Tibial nerve (tissue), 4 donors: ENCODE results near the gene MBD5. TPM values are rescaled to one million over a fixed set of nuclear protein-coding genes. Genes with fewer than 3 reads are reported as not detected.

ENCODE experiments used
- DNase-seq, 2 donors: peaks; one replicate each; pipeline ENCODE4 v3.0.0-alpha.2; 2019; ENCODE audit warnings: low spot score in 2 of 2
- H3K27ac ChIP-seq, 4 donors: fragments of 200-600 bp; sonication (generic) in 3 of 4; one replicate each; pipeline ENCODE4 v1.5.1; 2017 to 2019; ENCODE audit warnings: mild to moderate bottlenecking in 1 of 4
- H3K27me3 ChIP-seq, 2 donors: fragments of 200-600 bp; sonication (generic) in 1 of 2; one replicate each; pipeline versions ENCODE4 v1.5.1 to v1.6.0; 2017 to 2019
- H3K36me3 ChIP-seq, 3 donors: fragments of 200-600 bp; sonication (generic); one replicate each; pipeline ENCODE4 v1.5.1; 2018 to 2019
- H3K4me1 ChIP-seq, 4 donors: fragments of 200-600 bp; sonication (generic) in 3 of 4; one replicate each; pipeline ENCODE4 v1.5.1; 2017 to 2019
- H3K4me3 ChIP-seq, 4 donors: fragments of 200-600 bp; sonication (generic) in 3 of 4; one replicate each; pipeline ENCODE4 v1.5.1; 2017 to 2019; ENCODE audit warnings: mild to moderate bottlenecking in 1 of 4, moderate library complexity in 1 of 4
- H3K9me3 ChIP-seq, 4 donors: fragments of 200-600 bp; sonication (generic) in 3 of 4; one replicate each; pipeline ENCODE4 v1.5.1; 2017 to 2019
- CTCF ChIP-seq, 5 experiments: fragments of 200-600 bp in 3 of 5; fragments of 450-650 bp in 2 of 5; sonication (generic) in 3 of 5; IDR thresholded peaks; one replicate each; pipeline ENCODE4 v1.5.1; 2016 to 2019; ENCODE audit warnings: antibody characterized with exemption in 5 of 5, mild to moderate bottlenecking in 3 of 5, moderate library complexity in 2 of 5
- EP300 ChIP-seq, 2 donors: sonication (generic); formaldehyde crosslinking; IDR thresholded peaks; one replicate each; pipeline ENCODE4 v1.6.1; 2017; ENCODE audit warnings: antibody characterized with exemption in 2 of 2, mild to moderate bottlenecking in 1 of 2
- POLR2A ChIP-seq, 2 donors: fragments of 450-650 bp; IDR thresholded peaks; one replicate each; pipeline ENCODE4 v1.6.1; 2017; ENCODE audit warnings: antibody characterized with exemption in 2 of 2, mild to moderate bottlenecking in 2 of 2, moderate library complexity in 2 of 2
- WGBS, 2 donors: methylation state at CpG; one replicate each; pipeline ENCODE4 v1.1.5; 2018; 5-methylcytosine and 5-hydroxymethylcytosine counted together
- total RNA-seq, 4 donors: library from RNA; depleted of rRNA; stranded (reverse); fragments of >200 nt; gene quantifications; one replicate each; pipeline ENCODE4 v1.1.0, GENCODE V29; 2016

Gene MBD5
- total RNA-seq, 4 donors from 2014 or later = 28.5 to 46.5 (median 40.9) TPM

GRCh38 chr2:148451046-148451445 lies 430.2 kb downstream of the MBD5 start:
- no peak for TF ChIP-seq CTCF (IDR thresholded peaks at IDR 0.05)
- TF ChIP-seq POLR2A (IDR thresholded peaks at IDR 0.05) = no peak
- no peak for TF ChIP-seq EP300 (IDR thresholded peaks at IDR 0.05)
- no peaks in the 10 kb centered on the region for H3K36me3 ChIP-seq
- no peak overlapping the region for H3K27ac ChIP-seq
- no peaks in the 10 kb centered on the region for H3K9me3 ChIP-seq
- DNase-seq = no peak
- no peak overlapping the region for H3K4me3 ChIP-seq
- no peaks in the 10 kb centered on the region for H3K4me1 ChIP-seq
- WGBS, 2 donors = 88 to 90% methylated on average over 2 of the region's 2 CpGs
- H3K27me3 ChIP-seq = no peaks in the 10 kb centered on the region

- WGBS, 2 donors = 64 to 73% methylated on average over 4 of the region's 4 CpGs
- DNase-seq = no peak
- no peak overlapping the region for H3K4me3 ChIP-seq
- TF ChIP-seq CTCF (IDR thresholded peaks at IDR 0.05) (no peak), EP300 (IDR thresholded peaks at IDR 0.05) (no peak), POLR2A (IDR thresholded peaks at IDR 0.05) (no peak)
- H3K9me3 ChIP-seq = no peaks in the 10 kb centered on the region
- peaks cover 0 to 4% (median 0%) of the 10 kb centered on the region in 4 donors for H3K4me1 ChIP-seq
- H3K36me3 ChIP-seq = no peaks in the 10 kb centered on the region
- no peaks in the 10 kb centered on the region for H3K27me3 ChIP-seq
- H3K27ac ChIP-seq = no peak overlapping the region
Measured at GRCh38 chr2:148455791-148456190, 434.9 kb downstream of the MBD5 start.

GRCh38 chr2:148458171-148458570 lies 437.3 kb downstream of the MBD5 start:
- TF ChIP-seq CTCF (IDR thresholded peaks at IDR 0.05) = no peak
- TF ChIP-seq EP300 (IDR thresholded peaks at IDR 0.05) = no peak
- TF ChIP-seq POLR2A (IDR thresholded peaks at IDR 0.05) = no peak
- DNase-seq = no peak
- Histone ChIP-seq H3K36me3 (no peaks in the 10 kb centered on the region), H3K4me1 (peaks cover 0 to 4% (median 0%) of the 10 kb centered on the region in 4 donors), H3K27me3 (no peaks in the 10 kb centered on the region), H3K27ac (no peak overlapping the region), H3K4me3 (no peak overlapping the region), H3K9me3 (no peaks in the 10 kb centered on the region)
- WGBS, 2 donors = 95 to 97% methylated on average over 2 of the region's 2 CpGs

GRCh38 chr2:148459377-148459778 lies 438.5 kb downstream of the MBD5 start:
- TF ChIP-seq CTCF (IDR thresholded peaks at IDR 0.05) (no peak), EP300 (IDR thresholded peaks at IDR 0.05) (no peak), POLR2A (IDR thresholded peaks at IDR 0.05) (no peak)
- Histone ChIP-seq H3K9me3 (no peaks in the 10 kb centered on the region), H3K4me1 (peaks cover 0 to 4% (median 0%) of the 10 kb centered on the region in 4 donors), H3K27me3 (no peaks in the 10 kb centered on the region), H3K36me3 (peaks cover 0 to 5% (median 0%) of the 10 kb centered on the region in 3 donors), H3K4me3 (no peak overlapping the region), H3K27ac (no peak overlapping the region)
- no peak for DNase-seq

GRCh38 chr2:148461876-148462275 lies 441.0 kb downstream of the MBD5 start:
- TF ChIP-seq CTCF (IDR thresholded peaks at IDR 0.05) = no peak
- no peak for TF ChIP-seq POLR2A (IDR thresholded peaks at IDR 0.05)
- no peak for TF ChIP-seq EP300 (IDR thresholded peaks at IDR 0.05)
- H3K4me1 ChIP-seq = peaks cover 0 to 4% (median 0%) of the 10 kb centered on the region in 4 donors
- 71 to 76% methylated on average over 4 of the region's 4 CpGs for WGBS, 2 donors
- H3K27me3 ChIP-seq = no peaks in the 10 kb centered on the region
- H3K4me3 ChIP-seq = no peak overlapping the region
- peaks cover 0 to 5% (median 0%) of the 10 kb centered on the region in 3 donors for H3K36me3 ChIP-seq
- H3K9me3 ChIP-seq = no peaks in the 10 kb centered on the region
- no peak for DNase-seq
- no peak overlapping the region for H3K27ac ChIP-seq
